Prostate gland (tissue), 2 donors: ENCODE measurements around the gene BNC2.

Experiments
- POLR2AphosphoS5 ChIP-seq: sonication (generic); formaldehyde crosslinking; IDR thresholded peaks from one replicate; pipeline ENCODE4 v1.6.1; 2017; ENCODE audit warnings: antibody characterized with exemption
- TF ChIP-seq, protein P1 (sequence below), 4 experiments: fragments of 200-600 bp in 2 of 4; fragments of 450-650 bp in 2 of 4; sonication (generic) in 2 of 4; IDR thresholded peaks; 1 replicate in 3 of 4; 2 replicates in 1 of 4; pipeline ENCODE4 v1.5.1; 2016 to 2019; ENCODE audit warnings: antibody characterized with exemption in 4 of 4, mild to moderate bottlenecking in 2 of 4, moderate library complexity in 2 of 4

GRCh38 chr9:16817002-16817401, 53.5 kb downstream of the BNC2 start:
- TF ChIP-seq, protein P1, sequence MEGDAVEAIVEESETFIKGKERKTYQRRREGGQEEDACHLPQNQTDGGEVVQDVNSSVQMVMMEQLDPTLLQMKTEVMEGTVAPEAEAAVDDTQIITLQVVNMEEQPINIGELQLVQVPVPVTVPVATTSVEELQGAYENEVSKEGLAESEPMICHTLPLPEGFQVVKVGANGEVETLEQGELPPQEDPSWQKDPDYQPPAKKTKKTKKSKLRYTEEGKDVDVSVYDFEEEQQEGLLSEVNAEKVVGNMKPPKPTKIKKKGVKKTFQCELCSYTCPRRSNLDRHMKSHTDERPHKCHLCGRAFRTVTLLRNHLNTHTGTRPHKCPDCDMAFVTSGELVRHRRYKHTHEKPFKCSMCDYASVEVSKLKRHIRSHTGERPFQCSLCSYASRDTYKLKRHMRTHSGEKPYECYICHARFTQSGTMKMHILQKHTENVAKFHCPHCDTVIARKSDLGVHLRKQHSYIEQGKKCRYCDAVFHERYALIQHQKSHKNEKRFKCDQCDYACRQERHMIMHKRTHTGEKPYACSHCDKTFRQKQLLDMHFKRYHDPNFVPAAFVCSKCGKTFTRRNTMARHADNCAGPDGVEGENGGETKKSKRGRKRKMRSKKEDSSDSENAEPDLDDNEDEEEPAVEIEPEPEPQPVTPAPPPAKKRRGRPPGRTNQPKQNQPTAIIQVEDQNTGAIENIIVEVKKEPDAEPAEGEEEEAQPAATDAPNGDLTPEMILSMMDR (IDR thresholded peaks at IDR 0.05) = no peak
- no peak for TF ChIP-seq POLR2AphosphoS5
